H9 (cell line): ENCODE measurements around the gene MTHFD1L. TPM values are rescaled to one million over a fixed set of nuclear protein-coding genes. Genes with fewer than 3 reads are reported as not detected.

ENCODE experiments used
- DNase-seq: peaks from one replicate; pipeline ENCODE4 v3.0.0-alpha.2; 2017
- H2AFZ ChIP-seq: one replicate; pipeline ENCODE4 v1.6.1; 2013; ENCODE audit warnings: mild to moderate bottlenecking, low read length, control low read depth, moderate library complexity
- H2AK5ac ChIP-seq: 2 replicates; pipeline ENCODE4 v1.6.1; 2013; ENCODE audit warnings: low read length, control low read depth, mixed read lengths; ENCODE audit not compliant: insufficient read length
- H2BK120ac ChIP-seq: one replicate; pipeline ENCODE4 v1.6.1; 2013; ENCODE audit warnings: low read depth, mild to moderate bottlenecking, low read length, control low read depth, inconsistent platforms; ENCODE audit not compliant: poor library complexity, severe bottlenecking
- H2BK12ac ChIP-seq: 2 replicates; pipeline ENCODE4 v1.6.1; 2013; ENCODE audit warnings: low read length, control low read depth, mixed read lengths, low read depth; ENCODE audit not compliant: insufficient read length
- H2BK15ac ChIP-seq: 2 replicates; pipeline ENCODE4 v1.6.1; 2013; ENCODE audit warnings: low read depth, low read length, control low read depth
- H2BK20ac ChIP-seq: one replicate; pipeline ENCODE4 v1.6.1; 2013; ENCODE audit warnings: low read depth, mild to moderate bottlenecking, low read length, control low read depth, inconsistent platforms; ENCODE audit not compliant: poor library complexity, severe bottlenecking
- H2BK5ac ChIP-seq: 2 replicates; pipeline ENCODE4 v1.6.1; 2013; ENCODE audit warnings: low read length, control low read depth, mixed read lengths; ENCODE audit not compliant: insufficient read length
- H3K14ac ChIP-seq: 2 replicates; pipeline ENCODE4 v1.6.1; 2013; ENCODE audit warnings: low read length, control low read depth; ENCODE audit not compliant: insufficient read depth
- H3K18ac ChIP-seq: 2 replicates; pipeline ENCODE4 v1.6.1; 2013; ENCODE audit warnings: low read depth, mild to moderate bottlenecking, mixed read lengths, low read length, control low read depth; ENCODE audit not compliant: insufficient read length
- H3K23ac ChIP-seq: 2 replicates; pipeline ENCODE4 v1.6.1; 2013; ENCODE audit warnings: low read length, control low read depth, mixed read lengths, low read depth; ENCODE audit not compliant: insufficient read length
- H3K23me2 ChIP-seq: 2 replicates; pipeline ENCODE4 v1.6.1; 2013; ENCODE audit warnings: low read depth, mild to moderate bottlenecking, mixed read lengths, low read length, control low read depth; ENCODE audit not compliant: insufficient read length, poor library complexity, severe bottlenecking
- H3K27ac ChIP-seq: 2 replicates; pipeline ENCODE4 v1.5.1; 2013; ENCODE audit warnings: low read length, control low read depth, mixed read lengths, low read depth; ENCODE audit not compliant: insufficient read length
- H3K27me3 ChIP-seq: 2 replicates; pipeline ENCODE4 v1.6.1; 2013; ENCODE audit warnings: low read length, control low read depth, inconsistent platforms; ENCODE audit not compliant: insufficient read depth
- H3K4ac ChIP-seq: 2 replicates; pipeline ENCODE4 v1.6.1; 2013; ENCODE audit warnings: low read depth, mild to moderate bottlenecking, control low read depth, inconsistent platforms, low read length, moderate library complexity
- H3K4me1 ChIP-seq: 2 replicates; pipeline ENCODE4 v1.6.1; 2013; ENCODE audit warnings: low read length, control low read depth, inconsistent platforms; ENCODE audit not compliant: insufficient read depth
- H3K4me2 ChIP-seq: 2 replicates; pipeline ENCODE4 v1.6.1; 2013; ENCODE audit warnings: low read length, control low read depth, mixed read lengths; ENCODE audit not compliant: insufficient read length, insufficient read depth
- H3K56ac ChIP-seq: 2 replicates; pipeline ENCODE4 v1.6.1; 2013; ENCODE audit warnings: low read depth, mild to moderate bottlenecking, mixed read lengths, low read length, control low read depth; ENCODE audit not compliant: insufficient read length
- H3K79me1 ChIP-seq: 2 replicates; pipeline ENCODE4 v1.6.1; 2013; ENCODE audit warnings: low read depth, mild to moderate bottlenecking, moderate library complexity, low read length, control low read depth, inconsistent platforms; ENCODE audit not compliant: insufficient read depth, poor library complexity, severe bottlenecking
- H3K79me2 ChIP-seq: 2 replicates; pipeline ENCODE4 v1.6.1; 2013; ENCODE audit warnings: low read length, control low read depth, inconsistent platforms; ENCODE audit not compliant: insufficient read depth
- H3K9ac ChIP-seq: 2 replicates; pipeline ENCODE4 v1.6.1; 2013; ENCODE audit warnings: low read length, control low read depth, mixed read lengths; ENCODE audit not compliant: insufficient read length; ENCODE audit errors: extremely low read depth
- H3K9me3 ChIP-seq: one replicate; pipeline ENCODE4 v1.6.1; 2013; ENCODE audit warnings: low read depth, low read length, inconsistent platforms; ENCODE audit not compliant: control insufficient read depth
- H3T11ph ChIP-seq: one replicate; pipeline ENCODE4 v1.6.1; 2013; ENCODE audit warnings: mild to moderate bottlenecking, low read length, control low read depth, inconsistent platforms
- H4K20me1 ChIP-seq: one replicate; pipeline ENCODE4 v1.6.1; 2013; ENCODE audit not compliant: control insufficient read depth, insufficient read length, insufficient read depth
- H4K5ac ChIP-seq: 2 replicates; pipeline ENCODE4 v1.6.1; 2013; ENCODE audit warnings: low read depth, mild to moderate bottlenecking, mixed read lengths, low read length, control low read depth; ENCODE audit not compliant: insufficient read length
- H4K8ac ChIP-seq: replicated peaks from 2 replicates; pipeline ENCODE4 v1.6.1; 2013; ENCODE audit warnings: low read length, control low read depth, mixed read lengths, low read depth; ENCODE audit not compliant: insufficient read length
- H4K91ac ChIP-seq: 2 replicates; pipeline ENCODE4 v1.6.1; 2013; ENCODE audit warnings: low read depth, mild to moderate bottlenecking, moderate library complexity, mixed read lengths, low read length, control low read depth; ENCODE audit not compliant: insufficient read length
- H3K27ac Mint-ChIP-seq, 3 experiments: 2 replicates in 2 of 3; 3 replicates in 1 of 3; pipeline ENCODE4 v1.8.0; 2020 to 2021; ENCODE audit warnings: mixed read lengths in 3 of 3, mild to moderate bottlenecking in 1 of 3, moderate library complexity in 1 of 3
- H3K27me3 Mint-ChIP-seq: 2 replicates; pipeline ENCODE4 v1.8.0; 2021; ENCODE audit warnings: low read depth, mild to moderate bottlenecking, moderate library complexity, mixed read lengths
- H3K36me3 Mint-ChIP-seq, 3 experiments: 2 replicates in 2 of 3; 3 replicates in 1 of 3; pipeline ENCODE4 v1.8.0; 2020 to 2021; ENCODE audit warnings: low read depth in 3 of 3, mixed read lengths in 3 of 3; ENCODE audit not compliant: insufficient read depth in 1 of 3
- H3K4me1 Mint-ChIP-seq, 2 experiments: 2 replicates each; pipeline ENCODE4 v1.8.0; 2020; ENCODE audit warnings: mixed read lengths in 2 of 2
- H3K4me3 Mint-ChIP-seq, 2 experiments: 2 replicates in 1 of 2; 3 replicates in 1 of 2; pipeline ENCODE4 v1.8.0; 2020 to 2021; ENCODE audit warnings: mild to moderate bottlenecking in 2 of 2, mixed read lengths in 2 of 2, moderate library complexity in 1 of 2
- H3K9me3 Mint-ChIP-seq, 2 experiments: 2 replicates in 1 of 2; 3 replicates in 1 of 2; pipeline ENCODE4 v1.8.0; 2020; ENCODE audit warnings: mild to moderate bottlenecking in 2 of 2, mixed read lengths in 2 of 2, moderate library complexity in 1 of 2
- CTCF ChIP-seq: fragments of 200-600 bp; sonication (generic); conservative IDR thresholded peaks from 3 replicates; pipeline ENCODE4 v1.8.0; 2021; ENCODE audit warnings: antibody characterized with exemption, mild to moderate bottlenecking
- WGBS: extraction: QIAGEN DNeasy Blood & Tissue Kit; methylation state at CpG from one replicate; pipeline ENCODE4 v1.1.7; 2013; ENCODE audit warnings: missing lambda C conversion rate, low lambda C conversion rate, mixed read lengths; ENCODE audit not compliant: insufficient read length; ENCODE audit errors: extremely low coverage; 5-methylcytosine and 5-hydroxymethylcytosine counted together
- total RNA-seq: library from RNA; stranded (reverse); gene quantifications from 2 replicates; pipeline ENCODE4 v1.2.1, GENCODE V29; 2021

The MTHFD1L gene
- total RNA-seq, 1 experiment from 2014 or later = 90.2 TPM

- Histone ChIP-seq H3K56ac (no peak overlapping the region), H3K23ac (no peak overlapping the region), H3K4me2 (no peak overlapping the region), H3K79me2 (no peaks in the 10 kb centered on the region), H3K23me2 (no peaks in the 10 kb centered on the region), H3K9ac (no peak overlapping the region), H2BK15ac (no peak overlapping the region), H2AFZ (no peak overlapping the region), H4K20me1 (no peaks in the 10 kb centered on the region), H3K14ac (no peak overlapping the region), H3K9me3 (no peaks in the 10 kb centered on the region), H3K4me1 (no peaks in the 10 kb centered on the region; the same call in 1 of the 2 replicates), H4K5ac (no peak overlapping the region), H2BK20ac (no peak overlapping the region), H2BK5ac (no peak overlapping the region), H4K8ac (no peak overlapping the region), H3K27me3 (no peaks in the 10 kb centered on the region), H4K91ac (no peak overlapping the region), H2AK5ac (no peak overlapping the region), H3T11ph (no peak overlapping the region), H2BK12ac (no peak overlapping the region), H3K27ac (no peak overlapping the region), H2BK120ac (no peak overlapping the region), H3K18ac (no peak overlapping the region), H3K79me1 (no peaks in the 10 kb centered on the region), H3K4ac (no peak overlapping the region)
- Mint-ChIP-seq H3K36me3 (peaks cover 31 to 36% (median 35%) of the 10 kb centered on the region in 3 experiments), H3K4me1 (peaks cover 31 to 47% of the 10 kb centered on the region in 2 experiments), H3K27ac (peak overlapping the region; percentile 82 to 93 (median 93); a peak in 6 of 7 replicates), H3K27me3 (no peaks in the 10 kb centered on the region), H3K4me3 (peak overlapping the region in 1 of 2 experiments; percentile 26; a peak in 1 of 5 replicates), H3K9me3 (no peaks in the 10 kb centered on the region; a peak in 1 of 5 replicates)
- no peak for DNase-seq
- TF ChIP-seq CTCF = no peak
- no CpG with 5 or more reads among the region's 4 CpGs for WGBS
Observed at GRCh38 chr6:151089978-151090377, 224.5 kb downstream of the MTHFD1L start.
